Measurements from ENCODE around the gene PIR.

Gene PIR

GRCh38 chrX:15493118-15493962, at the start of gene PIR:
Gene PIR (minus strand): TSS chrX:15493333. CDS start chrX:15491257, 2,076 bp downstream.
- peak within 1 kb of the TSS; percentile 84 for H3K4me3 Mint-ChIP-seq

GRCh38 chrX:15530318-15530717, 37.2 kb upstream of the PIR start:
- H3K27ac Mint-ChIP-seq, result no peak overlapping the region
- ATAC-seq, result no peak
- no peaks in the 10 kb centered on the region for H3K36me3 Mint-ChIP-seq
- no peak overlapping the region for H3K4me3 Mint-ChIP-seq
- H3K9me3 Mint-ChIP-seq, result no peaks in the 10 kb centered on the region
- no peaks in the 10 kb centered on the region for H3K27me3 Mint-ChIP-seq
- no peaks in the 10 kb centered on the region for H3K4me1 Mint-ChIP-seq

More at GRCh38 chrX:15493118-15493962, at the start of gene PIR:
- H3K4me1 Mint-ChIP-seq, result peaks cover 18% of the 10 kb centered on the region
- peak; percentile 93 for ATAC-seq
- H3K27ac Mint-ChIP-seq, result peak within 1 kb of the TSS; percentile 82
- peaks cover 8% of the 10 kb centered on the region for H3K27me3 Mint-ChIP-seq
- peaks cover 11% of the 10 kb centered on the region for H3K36me3 Mint-ChIP-seq
- no peaks in the 10 kb centered on the region for H3K9me3 Mint-ChIP-seq

GRCh38 chrX:15529165-15529564, 36.0 kb upstream of the PIR start:
- Mint-ChIP-seq H3K36me3 (no peaks in the 10 kb centered on the region), H3K4me3 (no peak overlapping the region), H3K27ac (no peak overlapping the region), H3K4me1 (no peaks in the 10 kb centered on the region), H3K9me3 (no peaks in the 10 kb centered on the region), H3K27me3 (no peaks in the 10 kb centered on the region)
- no peak for ATAC-seq

- Mint-ChIP-seq H3K27ac (no peak overlapping the region), H3K4me3 (no peak overlapping the region), H3K4me1 (no peaks in the 10 kb centered on the region), H3K27me3 (no peaks in the 10 kb centered on the region), H3K9me3 (no peaks in the 10 kb centered on the region), H3K36me3 (no peaks in the 10 kb centered on the region)
- ATAC-seq, result no peak
Observed at GRCh38 chrX:15525664-15526416, 32.7 kb upstream of the PIR start.

- H3K4me3 Mint-ChIP-seq, result no peak overlapping the region
- no peaks in the 10 kb centered on the region for H3K9me3 Mint-ChIP-seq
- no peak for ATAC-seq
- no peaks in the 10 kb centered on the region for H3K36me3 Mint-ChIP-seq
- no peaks in the 10 kb centered on the region for H3K4me1 Mint-ChIP-seq
- H3K27me3 Mint-ChIP-seq, result no peaks in the 10 kb centered on the region
- H3K27ac Mint-ChIP-seq, result no peak overlapping the region
Observed at GRCh38 chrX:15524417-15524816, 31.3 kb upstream of the PIR start.

GRCh38 chrX:15523088-15523487, 30.0 kb upstream of the PIR start:
- no peaks in the 10 kb centered on the region for H3K4me1 Mint-ChIP-seq
- H3K27me3 Mint-ChIP-seq, result no peaks in the 10 kb centered on the region

GRCh38 chrX:15522464-15522863, 29.3 kb upstream of the PIR start:
- no peaks in the 10 kb centered on the region for H3K4me1 Mint-ChIP-seq
- no peak overlapping the region for H3K27ac Mint-ChIP-seq
- H3K9me3 Mint-ChIP-seq, result no peaks in the 10 kb centered on the region
- H3K4me3 Mint-ChIP-seq, result no peak overlapping the region
- ATAC-seq, result no peak
- no peaks in the 10 kb centered on the region for H3K36me3 Mint-ChIP-seq
- H3K27me3 Mint-ChIP-seq, result no peaks in the 10 kb centered on the region

More at GRCh38 chrX:15523088-15523487, 30.0 kb upstream of the PIR start:
- no peak for ATAC-seq
- Mint-ChIP-seq H3K36me3 (no peaks in the 10 kb centered on the region), H3K9me3 (no peaks in the 10 kb centered on the region), H3K4me3 (no peak overlapping the region), H3K27ac (no peak overlapping the region)

- H3K27me3 Mint-ChIP-seq, result no peaks in the 10 kb centered on the region
- ATAC-seq, result no peak
- H3K36me3 Mint-ChIP-seq, result no peaks in the 10 kb centered on the region
- no peaks in the 10 kb centered on the region for H3K4me1 Mint-ChIP-seq
- no peak overlapping the region for H3K27ac Mint-ChIP-seq
- H3K4me3 Mint-ChIP-seq, result no peak overlapping the region
- H3K9me3 Mint-ChIP-seq, result no peaks in the 10 kb centered on the region
Observed at GRCh38 chrX:15515931-15516330, 22.8 kb upstream of the PIR start.

GRCh38 chrX:15514279-15514678, 21.1 kb upstream of the PIR start:
- ATAC-seq, result no peak
- Mint-ChIP-seq H3K4me3 (no peak overlapping the region), H3K9me3 (no peaks in the 10 kb centered on the region), H3K4me1 (no peaks in the 10 kb centered on the region), H3K27me3 (no peaks in the 10 kb centered on the region), H3K36me3 (no peaks in the 10 kb centered on the region), H3K27ac (no peak overlapping the region)

- no peak overlapping the region for H3K4me3 Mint-ChIP-seq
- no peaks in the 10 kb centered on the region for H3K4me1 Mint-ChIP-seq
- no peak for ATAC-seq
- H3K27me3 Mint-ChIP-seq, result no peaks in the 10 kb centered on the region
- no peak overlapping the region for H3K27ac Mint-ChIP-seq
- no peaks in the 10 kb centered on the region for H3K9me3 Mint-ChIP-seq
- H3K36me3 Mint-ChIP-seq, result no peaks in the 10 kb centered on the region
Observed at GRCh38 chrX:15512401-15512965, 19.4 kb upstream of the PIR start.

GRCh38 chrX:15511563-15511962, 18.4 kb upstream of the PIR start:
- Mint-ChIP-seq H3K4me3 (no peak overlapping the region), H3K4me1 (no peaks in the 10 kb centered on the region), H3K9me3 (no peaks in the 10 kb centered on the region), H3K27me3 (no peaks in the 10 kb centered on the region), H3K36me3 (no peaks in the 10 kb centered on the region), H3K27ac (no peak overlapping the region)
- ATAC-seq, result no peak

- ATAC-seq, result no peak
- Mint-ChIP-seq H3K9me3 (no peaks in the 10 kb centered on the region), H3K36me3 (no peaks in the 10 kb centered on the region), H3K4me3 (no peak overlapping the region), H3K27ac (no peak overlapping the region), H3K27me3 (no peaks in the 10 kb centered on the region), H3K4me1 (no peaks in the 10 kb centered on the region)
Observed at GRCh38 chrX:15509845-15510244, 16.7 kb upstream of the PIR start.

GRCh38 chrX:15507005-15507404, 13.9 kb upstream of the PIR start:
- H3K36me3 Mint-ChIP-seq, result no peaks in the 10 kb centered on the region
- no peak for ATAC-seq
- no peak overlapping the region for H3K4me3 Mint-ChIP-seq
- no peak overlapping the region for H3K27ac Mint-ChIP-seq
- H3K27me3 Mint-ChIP-seq, result no peaks in the 10 kb centered on the region
- H3K9me3 Mint-ChIP-seq, result no peaks in the 10 kb centered on the region
- no peaks in the 10 kb centered on the region for H3K4me1 Mint-ChIP-seq

GRCh38 chrX:15505101-15505500, 12.0 kb upstream of the PIR start:
- H3K36me3 Mint-ChIP-seq, result no peaks in the 10 kb centered on the region
- no peak for ATAC-seq
- H3K27ac Mint-ChIP-seq, result no peak overlapping the region
- no peak overlapping the region for H3K4me3 Mint-ChIP-seq
- no peaks in the 10 kb centered on the region for H3K4me1 Mint-ChIP-seq
- H3K27me3 Mint-ChIP-seq, result no peaks in the 10 kb centered on the region
- no peaks in the 10 kb centered on the region for H3K9me3 Mint-ChIP-seq

- ATAC-seq, result no peak
- no peaks in the 10 kb centered on the region for H3K27me3 Mint-ChIP-seq
- no peak overlapping the region for H3K4me3 Mint-ChIP-seq
- no peak overlapping the region for H3K27ac Mint-ChIP-seq
- no peaks in the 10 kb centered on the region for H3K36me3 Mint-ChIP-seq
- no peaks in the 10 kb centered on the region for H3K4me1 Mint-ChIP-seq
- no peaks in the 10 kb centered on the region for H3K9me3 Mint-ChIP-seq
Observed at GRCh38 chrX:15504661-15505060, 11.5 kb upstream of the PIR start.

Measured in stimulated activated memory B cell treated with anti-CD40 and anti-IgM and Interleukin-4, amounts not matched to agents 10 μg/mL and 1 μg/mL and 100 μg/mL, for 72 hours (primary cell).